Femur (tissue), 1 donor: Measurements from ENCODE around the gene ZDHHC11.
A peak's percentile ranks its signal among the peaks of the same experiment; 100 is the strongest.
"Not testable (repeated sequence)": the region's sequence is repeated elsewhere in the genome, so short reads cannot be mapped to it uniquely, and the experiment has no call there.

Experiments used
- DNase-seq: peaks from one replicate; pipeline ENCODE4 v3.0.0-alpha.2; 2017

Gene ZDHHC11

GRCh38 chr5:797986-798385, 52.8 kb downstream of the ZDHHC11 start:
- not testable (repeated sequence) for DNase-seq

- not testable (repeated sequence) for DNase-seq
Measured at GRCh38 chr5:795873-796272, 54.9 kb downstream of the ZDHHC11 start.

- not testable (repeated sequence) for DNase-seq
Measured at GRCh38 chr5:794948-795347, 55.8 kb downstream of the ZDHHC11 start.

- not testable (repeated sequence) for DNase-seq
Measured at GRCh38 chr5:788703-789102, 62.1 kb downstream of the ZDHHC11 start.

- not testable (repeated sequence) for DNase-seq
Measured at GRCh38 chr5:787857-788233, 62.9 kb downstream of the ZDHHC11 start.

- DNase-seq = not testable (repeated sequence)
Measured at GRCh38 chr5:787224-787856, 63.4 kb downstream of the ZDHHC11 start.

GRCh38 chr5:785181-785705, 65.5 kb downstream of the ZDHHC11 start:
- not testable (repeated sequence) for DNase-seq

- peak; percentile 85 for DNase-seq
Measured at GRCh38 chr5:784428-785177, 66.2 kb downstream of the ZDHHC11 start, which contains the start of gene ZDHHC11B. Gene ZDHHC11B (minus strand): TSS chr5:784729. CDS start chr5:766919, 17,810 bp downstream.

GRCh38 chr5:783881-784427, 66.8 kb downstream of the ZDHHC11 start:
- peak; percentile 38 for DNase-seq

- not testable (repeated sequence) for DNase-seq
Measured at GRCh38 chr5:783049-783802, 67.6 kb downstream of the ZDHHC11 start.

- DNase-seq = not testable (repeated sequence)
Measured at GRCh38 chr5:782356-782755, 68.4 kb downstream of the ZDHHC11 start.

- DNase-seq = not testable (repeated sequence)
Measured at GRCh38 chr5:780571-780970, 70.2 kb downstream of the ZDHHC11 start.

GRCh38 chr5:778967-779366, 71.8 kb downstream of the ZDHHC11 start:
- not testable (repeated sequence) for DNase-seq

GRCh38 chr5:778421-778820, 72.4 kb downstream of the ZDHHC11 start:
- peak; percentile 11 for DNase-seq

GRCh38 chr5:777756-778161, 73.0 kb downstream of the ZDHHC11 start:
- DNase-seq = peak; percentile 13

- peak; percentile 40 for DNase-seq
Measured at GRCh38 chr5:776862-777711, 73.7 kb downstream of the ZDHHC11 start.

- DNase-seq = peak; percentile 18
Measured at GRCh38 chr5:775961-776861, 74.6 kb downstream of the ZDHHC11 start.

- DNase-seq = peak; percentile 15
Measured at GRCh38 chr5:775595-775960, 75.2 kb downstream of the ZDHHC11 start.

- peak; percentile 17 for DNase-seq
Measured at GRCh38 chr5:774854-775505, 75.8 kb downstream of the ZDHHC11 start.

GRCh38 chr5:774304-774703, 76.5 kb downstream of the ZDHHC11 start:
- DNase-seq = peak; percentile 24
